Measurements from ENCODE around the gene MRGPRG. TPM values are rescaled to one million over a fixed set of nuclear protein-coding genes. Genes with fewer than 3 reads are reported as not detected.

The MRGPRG gene
- total and polyA plus RNA-seq, 9 of the 15 experiments (the other 6 are each of a cell fraction or from before 2014, with no cell fraction given) = not detected

GRCh38 chr11:3169255-3170043 lies 49.2 kb downstream of the MRGPRG start (continued):
- TF ChIP-seq ZNF280B (CRISPR knock-in tag; IDR thresholded peaks at IDR 0.05) = no peak
- no peak for TF ChIP-seq CCAR2 (IDR thresholded peaks at IDR 0.05; ENCODE audit: low read depth, low read length)
- peak; percentile 94 for TF ChIP-seq TCF3 (CRISPR knock-in tag; IDR thresholded peaks at IDR 0.05)
- TF ChIP-seq ZNF77 (CRISPR knock-in tag; IDR thresholded peaks at IDR 0.05) = no peak
- TF ChIP-seq MLX (CRISPR knock-in tag; conservative IDR thresholded peaks at IDR 0.05) = no peak
- no peak for TF ChIP-seq ZNF507 (tag; conservative IDR thresholded peaks at IDR 0.05)
- peak; percentile 80; the same call in 1 of the 2 replicates for TF ChIP-seq NCOA1 (IDR thresholded peaks at IDR 0.05; ENCODE audit: low read depth)
- TF ChIP-seq MAX (CRISPR knock-in tag; IDR thresholded peaks at IDR 0.05) = peak; percentile 98
- no peak for TF ChIP-seq SP2 (IDR thresholded peaks at IDR 0.05; ENCODE audit: extremely low read depth, low read depth, low read length, poor library complexity, severe bottlenecking)
- TF ChIP-seq ZNF197 (CRISPR knock-in tag; IDR thresholded peaks at IDR 0.05; ENCODE audit: low read depth) = peak; percentile 79
- TF ChIP-seq EZH2 (IDR thresholded peaks at IDR 0.05; ENCODE audit: borderline replicate concordance, low read depth, low read length) = no peak
- peak; percentile 90 for TF ChIP-seq POLR2AphosphoS5 (IDR thresholded peaks at IDR 0.05; ENCODE audit: control insufficient read depth, insufficient read depth, low read depth, low read length)
- no peak for TF ChIP-seq ID3 (CRISPR knock-in tag; IDR thresholded peaks at IDR 0.05)
- peak; percentile 78 for TF ChIP-seq ID3 (tag; IDR thresholded peaks at IDR 0.05)
- no peak for TF ChIP-seq TAF15 (IDR thresholded peaks at IDR 0.05; ENCODE audit: low read depth, low read length)
- no peak for TF ChIP-seq U2AF1 (optimal IDR thresholded peaks at IDR 0.05; ENCODE audit: low read depth, low read length)
- peak; percentile 9; the same call in 1 of the 2 replicates for TF ChIP-seq ZNF583 (CRISPR knock-in tag; IDR thresholded peaks at IDR 0.05)
- TF ChIP-seq IRF9 (tag; IDR thresholded peaks at IDR 0.05) = no peak
- no peak for TF ChIP-seq ZNF175 (CRISPR knock-in tag; IDR thresholded peaks at IDR 0.05; ENCODE audit: low read depth)
- TF ChIP-seq ZSCAN32 (CRISPR knock-in tag; IDR thresholded peaks at IDR 0.05) = no peak
- TF ChIP-seq SMARCA4 (IDR thresholded peaks at IDR 0.05) = peak; percentile 91
- no peak for TF ChIP-seq CREB5 (CRISPR knock-in tag; IDR thresholded peaks at IDR 0.05)

All from K562 (cell line).